HL-60 (cell line): ENCODE measurements around the gene GSAP.

Source experiments
- DNase-seq, 2 experiments: peaks; one replicate each; pipeline ENCODE4 v3.0.0-alpha.2; 2010 to 2020; ENCODE audit warnings: low read depth in 1 of 2, low spot score in 1 of 2
- H3K27ac ChIP-seq: fragments of 250-450 bp; sonication (Bioruptor Pico); replicated peaks from 2 replicates; pipeline ENCODE4 v1.5.1; 2020; ENCODE audit warnings: mild to moderate bottlenecking, moderate library complexity
- H3K27me3 ChIP-seq: fragments of 250-450 bp; sonication (Bioruptor Pico); 2 replicates; pipeline ENCODE4 v1.5.1; 2021; ENCODE audit warnings: mild to moderate bottlenecking, moderate library complexity; ENCODE audit not compliant: insufficient read depth, poor library complexity, severe bottlenecking
- H3K4me3 ChIP-seq: replicated peaks from 2 replicates; pipeline ENCODE4 v1.5.1; 2011; ENCODE audit warnings: mild to moderate bottlenecking, control low read depth, low read length; ENCODE audit not compliant: insufficient read depth
- CTCF ChIP-seq: IDR thresholded peaks from one replicate; pipeline ENCODE4 v1.5.1; 2011; ENCODE audit warnings: low read length, control low read depth, inconsistent platforms; ENCODE audit not compliant: insufficient read depth
- GABPA ChIP-seq: IDR thresholded peaks from 2 replicates; pipeline ENCODE4 v1.6.1; 2012; ENCODE audit warnings: low read depth
- POLR2AphosphoS5 ChIP-seq: IDR thresholded peaks from 2 replicates; pipeline ENCODE4 v1.6.1; 2012; ENCODE audit warnings: low read depth
- REST ChIP-seq: IDR thresholded peaks from 2 replicates; pipeline ENCODE4 v1.6.1; 2012; ENCODE audit warnings: low read depth; ENCODE audit not compliant: insufficient replicate concordance
- SPI1 ChIP-seq: IDR thresholded peaks from 2 replicates; pipeline ENCODE4 v1.6.1; 2012; ENCODE audit warnings: low read depth, mild to moderate bottlenecking, borderline replicate concordance

Gene GSAP

GRCh38 chr7:77284005-77284404, 132.1 kb downstream of the GSAP start:
- no peak for DNase-seq
- H3K27me3 ChIP-seq, result no peaks in the 10 kb centered on the region
- no peak overlapping the region for H3K27ac ChIP-seq
- no peak for TF ChIP-seq CTCF
- no peak for TF ChIP-seq POLR2AphosphoS5
- TF ChIP-seq REST, result no peak
- TF ChIP-seq GABPA, result no peak
- no peak for TF ChIP-seq SPI1
- no peak overlapping the region for H3K4me3 ChIP-seq

GRCh38 chr7:77282897-77283296, 133.3 kb downstream of the GSAP start:
- no peak for DNase-seq
- Histone ChIP-seq H3K27ac (no peak overlapping the region), H3K27me3 (no peaks in the 10 kb centered on the region), H3K4me3 (no peak overlapping the region)
- no peak for TF ChIP-seq GABPA
- no peak for TF ChIP-seq CTCF
- no peak for TF ChIP-seq POLR2AphosphoS5
- TF ChIP-seq SPI1, result no peak
- no peak for TF ChIP-seq REST

GRCh38 chr7:77281780-77282478, 134.2 kb downstream of the GSAP start:
- DNase-seq, result no peak
- H3K27ac ChIP-seq, result no peak overlapping the region

More at GRCh38 chr7:77281780-77282478, 134.2 kb downstream of the GSAP start:
- Histone ChIP-seq H3K4me3 (no peak overlapping the region), H3K27me3 (no peaks in the 10 kb centered on the region)
- TF ChIP-seq POLR2AphosphoS5 (no peak), CTCF (no peak), SPI1 (no peak), REST (no peak), GABPA (no peak)
